Esophagus muscularis mucosa (tissue), 4 donors: ENCODE results near the gene KCNA1. TPM values are rescaled to one million over a fixed set of nuclear protein-coding genes. Genes with fewer than 3 reads are reported as not detected.

ENCODE experiments used
- DNase-seq: peaks from one replicate; pipeline ENCODE4 v3.0.0-alpha.2; 2017; ENCODE audit errors: extremely low spot score
- H3K27ac ChIP-seq, 4 donors: fragments of 200-600 bp; sonication (generic); replicated peaks in 1 of 4; 1 replicate in 3 of 4; 2 replicates in 1 of 4; pipeline ENCODE4 v1.5.1; 2016 to 2019; ENCODE audit warnings: mild to moderate bottlenecking in 1 of 4
- H3K27me3 ChIP-seq, 4 donors: fragments of 200-600 bp; sonication (generic); one replicate each; pipeline versions ENCODE4 v1.5.1 to v1.6.0; 2016 to 2019
- H3K36me3 ChIP-seq, 4 donors: fragments of 200-600 bp; sonication (generic); one replicate each; pipeline ENCODE4 v1.5.1; 2016 to 2019
- H3K4me1 ChIP-seq, 4 donors: fragments of 200-600 bp; sonication (generic); one replicate each; pipeline ENCODE4 v1.5.1; 2016 to 2019
- H3K4me3 ChIP-seq, 4 donors: fragments of 200-600 bp; sonication (generic); 1 replicate in 2 of 4; 2 replicates in 2 of 4; pipeline ENCODE4 v1.5.1; 2016 to 2019; ENCODE audit warnings: mild to moderate bottlenecking in 4 of 4, moderate library complexity in 1 of 4
- H3K9me3 ChIP-seq, 4 donors: fragments of 200-600 bp; sonication (generic); 1 replicate in 3 of 4; 2 replicates in 1 of 4; pipeline ENCODE4 v1.5.1; 2016 to 2019
- CTCF ChIP-seq, 3 experiments: fragments of 200-600 bp in 2 of 3; fragments of 450-650 bp in 1 of 3; sonication (generic) in 2 of 3; IDR thresholded peaks; one replicate each; pipeline ENCODE4 v1.5.1; 2017 to 2019; ENCODE audit warnings: antibody characterized with exemption in 3 of 3, mild to moderate bottlenecking in 2 of 3, moderate library complexity in 1 of 3
- EP300 ChIP-seq: sonication (generic); formaldehyde crosslinking; IDR thresholded peaks from one replicate; pipeline ENCODE4 v1.6.1; 2017; ENCODE audit warnings: antibody characterized with exemption
- POLR2A ChIP-seq: fragments of 450-650 bp; IDR thresholded peaks from one replicate; pipeline ENCODE4 v1.6.1; 2017; ENCODE audit warnings: antibody characterized with exemption, moderate library complexity, mild to moderate bottlenecking, low read depth
- POLR2AphosphoS5 ChIP-seq, 2 donors: sonication (generic); formaldehyde crosslinking; IDR thresholded peaks; one replicate each; pipeline ENCODE4 v1.6.1; 2017; ENCODE audit warnings: antibody characterized with exemption in 2 of 2
- WGBS: methylation state at CpG from one replicate; pipeline ENCODE4 v1.1.5; 2018; 5-methylcytosine and 5-hydroxymethylcytosine counted together
- intact Hi-C: fragments of 100-400 bp; cut with DNase I; formaldehyde crosslinking; loops from one replicate; pipeline ENCODE4 v1.15.1; 2023
- total RNA-seq, 4 donors: library from RNA; depleted of rRNA; stranded (reverse); fragments of >200 nt; gene quantifications; one replicate each; pipeline versions ENCODE4 v1.1.0 to v1.2.1, GENCODE V29; 2016

The KCNA1 gene
- total RNA-seq, 4 donors from 2014 or later: 0.17 to 0.71 TPM; not detected in 2

- WGBS: 70% methylated on average over 12 of the region's 12 CpGs
- Histone ChIP-seq H3K27me3 (peaks cover 0 to 14% (median 0%) of the 10 kb centered on the region in 4 donors), H3K4me1 (no peaks in the 10 kb centered on the region), H3K4me3 (no peak overlapping the region), H3K36me3 (no peaks in the 10 kb centered on the region), H3K9me3 (no peaks in the 10 kb centered on the region), H3K27ac (no peak overlapping the region)
- TF ChIP-seq POLR2AphosphoS5 (IDR thresholded peaks at IDR 0.05) (no peak), CTCF (IDR thresholded peaks at IDR 0.05) (no peak), EP300 (no peak), POLR2A (no peak)
- intact Hi-C loops: no loop called here
- DNase-seq: no peak
Measured at GRCh38 chr12:4947253-4947652, 37.5 kb downstream of the KCNA1 start.

GRCh38 chr12:4951083-4951482 is 41.4 kb downstream of the KCNA1 start:
- 95% methylated on average over 7 of the region's 7 CpGs for WGBS
- no peak overlapping the region for H3K4me3 ChIP-seq
- intact Hi-C loops: no loop called here

GRCh38 chr12:4951601-4952000 is 41.9 kb downstream of the KCNA1 start:
- WGBS: 78% methylated on average over 3 of the region's 3 CpGs

More at GRCh38 chr12:4951083-4951482, 41.4 kb downstream of the KCNA1 start:
- H3K36me3 ChIP-seq: no peaks in the 10 kb centered on the region
- no peak for DNase-seq
- peaks cover 0 to 38% (median 0%) of the 10 kb centered on the region in 4 donors for H3K27me3 ChIP-seq
- TF ChIP-seq EP300 (no peak), CTCF (IDR thresholded peaks at IDR 0.05) (no peak), POLR2A (no peak), POLR2AphosphoS5 (IDR thresholded peaks at IDR 0.05) (no peak)
- no peaks in the 10 kb centered on the region for H3K4me1 ChIP-seq
- no peak overlapping the region for H3K27ac ChIP-seq
- no peaks in the 10 kb centered on the region for H3K9me3 ChIP-seq

GRCh38 chr12:4954621-4955354 is 45.1 kb downstream of the KCNA1 start:
- WGBS: 63% methylated on average over 10 of the region's 10 CpGs
- Histone ChIP-seq H3K27me3 (peaks cover 0 to 36% (median 0%) of the 10 kb centered on the region in 4 donors), H3K4me3 (no peak overlapping the region), H3K4me1 (peaks cover 0 to 5% (median 1%) of the 10 kb centered on the region in 4 donors), H3K36me3 (no peaks in the 10 kb centered on the region), H3K27ac (no peak overlapping the region), H3K9me3 (no peaks in the 10 kb centered on the region)
- intact Hi-C loops: no loop called here
- TF ChIP-seq CTCF (IDR thresholded peaks at IDR 0.05) (no peak), EP300 (no peak), POLR2AphosphoS5 (IDR thresholded peaks at IDR 0.05) (no peak), POLR2A (no peak)
- DNase-seq: no peak

More at GRCh38 chr12:4951601-4952000, 41.9 kb downstream of the KCNA1 start:
- no peaks in the 10 kb centered on the region for H3K36me3 ChIP-seq
- H3K4me1 ChIP-seq: no peaks in the 10 kb centered on the region
- no peaks in the 10 kb centered on the region for H3K9me3 ChIP-seq
- no peak overlapping the region for H3K27ac ChIP-seq
- H3K27me3 ChIP-seq: peaks cover 0 to 38% (median 0%) of the 10 kb centered on the region in 4 donors
- no peak for DNase-seq
- TF ChIP-seq CTCF (IDR thresholded peaks at IDR 0.05) (no peak), EP300 (no peak), POLR2A (no peak), POLR2AphosphoS5 (IDR thresholded peaks at IDR 0.05) (no peak)
- no peak overlapping the region for H3K4me3 ChIP-seq
- intact Hi-C loops: no loop called here
